NCI-H2196 (cell line): ENCODE data around the gene LY9.
"Not testable (repeated sequence)": the region's sequence is repeated elsewhere in the genome, so short reads cannot be mapped to it uniquely, and the experiment has no call there.

Experiments used
- DNase-seq: peaks from one replicate; lab custom pipeline; 2025; ENCODE audit not compliant: unreplicated experiment; lab: John Stamatoyannopoulos, UW

Gene LY9

GRCh38 chr1:160774886-160775719, 20.9 kb upstream of the LY9 start:
- DNase-seq: no peak

- no peak for DNase-seq
These were observed 19.8 kb upstream of the LY9 start for GRCh38 chr1:160776178-160776577.

- DNase-seq: peak; percentile 25
These were observed 18.4 kb upstream of the LY9 start for GRCh38 chr1:160777486-160778089.

GRCh38 chr1:160778976-160779375, 17.0 kb upstream of the LY9 start:
- DNase-seq: no peak

GRCh38 chr1:160779626-160780397, 16.2 kb upstream of the LY9 start:
- no peak for DNase-seq

GRCh38 chr1:160780398-160780755, 15.6 kb upstream of the LY9 start:
- no peak for DNase-seq

- DNase-seq: no peak
These were observed 14.7 kb upstream of the LY9 start for GRCh38 chr1:160781186-160781766.

- DNase-seq: no peak
These were observed 13.9 kb upstream of the LY9 start for GRCh38 chr1:160781914-160782689.

- not testable (repeated sequence) for DNase-seq
These were observed 12.8 kb upstream of the LY9 start for GRCh38 chr1:160782988-160783765.

- DNase-seq: no peak
These were observed 6.8 kb upstream of the LY9 start for GRCh38 chr1:160789051-160789701.

GRCh38 chr1:160789702-160790611, 6.0 kb upstream of the LY9 start:
- no peak for DNase-seq

GRCh38 chr1:160794376-160794775, 1.6 kb upstream of the LY9 start:
- no peak for DNase-seq

- DNase-seq: no peak
These were observed 1.3 kb downstream of the LY9 start for GRCh38 chr1:160797271-160797709.

GRCh38 chr1:160797861-160798273, 1.9 kb downstream of the LY9 start:
- DNase-seq: no peak

- no peak for DNase-seq
These were observed 2.5 kb downstream of the LY9 start for GRCh38 chr1:160798439-160798838.

- no peak for DNase-seq
These were observed 3.7 kb downstream of the LY9 start for GRCh38 chr1:160799641-160800040.

- DNase-seq: no peak
These were observed 4.2 kb downstream of the LY9 start for GRCh38 chr1:160800142-160800541.

GRCh38 chr1:160800645-160801408, 4.9 kb downstream of the LY9 start:
- DNase-seq: no peak
